Urinary bladder (tissue), 4 donors: ENCODE data around the gene RCC1. TPM values are rescaled to one million over a fixed set of nuclear protein-coding genes. Genes with fewer than 3 reads are reported as not detected.
"Not testable (repeated sequence)": the region's sequence is repeated elsewhere in the genome, so short reads cannot be mapped to it uniquely, and the experiment has no call there.

Experiments used
- DNase-seq: peaks from one replicate; pipeline ENCODE4 v3.0.0-alpha.2; 2015; ENCODE audit errors: extremely low spot score
- H3K27ac ChIP-seq: one replicate; pipeline ENCODE4 v1.5.1; 2013; ENCODE audit warnings: low read depth, mild to moderate bottlenecking, moderate library complexity
- H3K36me3 ChIP-seq: one replicate; pipeline ENCODE4 v1.6.1; 2013; ENCODE audit warnings: mild to moderate bottlenecking, moderate library complexity; ENCODE audit not compliant: insufficient read depth
- H3K4me1 ChIP-seq: one replicate; pipeline ENCODE4 v1.6.1; 2013; ENCODE audit warnings: mild to moderate bottlenecking, moderate library complexity; ENCODE audit not compliant: insufficient read depth
- H3K4me3 ChIP-seq: one replicate; pipeline ENCODE4 v1.5.1; 2013; ENCODE audit warnings: low read depth, low read length
- WGBS: extraction: QIAGEN DNeasy Blood & Tissue Kit; methylation state at CpG from one replicate; pipeline ENCODE4 v1.1.7; 2013; 5-methylcytosine and 5-hydroxymethylcytosine counted together
- polyA plus RNA-seq: library from polyadenylated mRNA; stranded (reverse); fragments of 200-250 nt; gene quantifications from one replicate; pipeline ENCODE4 v1.2.3, GENCODE V29; 2013
- small RNA-seq: library from RNA; depleted of rRNA; stranded (forward); fragments of <200 nt; gene quantifications from one replicate; pipeline ENCODE3, GENCODE V24; 2014
- total RNA-seq: library from RNA; depleted of rRNA; stranded (reverse); fragments of >200 nt; gene quantifications from one replicate; pipeline ENCODE4 v1.2.3, GENCODE V29; 2014
- donor health status: healthy with polysubstance abuse.
- donor health status: healthy.

The RCC1 gene
- total and polyA plus RNA-seq, 2 donors: 17.2 to 20.4 TPM

- Histone ChIP-seq H3K36me3 (peaks cover 4% of the 10 kb centered on the region), H3K4me1 (no peaks in the 10 kb centered on the region), H3K27ac (no peak overlapping the region), H3K4me3 (no peak overlapping the region)
- DNase-seq: no peak
- WGBS: 67% methylated on average over 6 of the region's 6 CpGs
These were observed 72.1 kb downstream of the RCC1 start for GRCh38 chr1:28577738-28578536.

- DNase-seq: no peak
- Histone ChIP-seq H3K36me3 (peaks cover 4% of the 10 kb centered on the region), H3K4me3 (no peak overlapping the region), H3K27ac (no peak overlapping the region), H3K4me1 (no peaks in the 10 kb centered on the region)
- 74% methylated on average over 6 of the region's 6 CpGs for WGBS
These were observed 72.9 kb downstream of the RCC1 start for GRCh38 chr1:28578696-28579218.

- WGBS: 77% methylated on average over 1 of the region's 1 CpG
- no peak overlapping the region for H3K27ac ChIP-seq
- DNase-seq: no peak
- no peak overlapping the region for H3K4me3 ChIP-seq
- H3K4me1 ChIP-seq: no peaks in the 10 kb centered on the region
- peaks cover 4% of the 10 kb centered on the region for H3K36me3 ChIP-seq
These were observed 73.6 kb downstream of the RCC1 start for GRCh38 chr1:28579401-28579800.

- no peak for DNase-seq
These were observed 75.1 kb downstream of the RCC1 start for GRCh38 chr1:28580722-28581530.

GRCh38 chr1:28581531-28582247 lies 75.8 kb downstream of the RCC1 start:
- under 1% methylated on average over 75 of the region's 75 CpGs for WGBS

More at GRCh38 chr1:28580722-28581530, 75.1 kb downstream of the RCC1 start:
- no peaks in the 10 kb centered on the region for H3K4me1 ChIP-seq
- H3K36me3 ChIP-seq: peaks cover 4% of the 10 kb centered on the region
- peak overlapping the region; percentile 93 for H3K27ac ChIP-seq
- WGBS: under 1% methylated on average over 26 of the region's 26 CpGs
- peak overlapping the region; percentile 98 for H3K4me3 ChIP-seq

GRCh38 chr1:28582248-28582615 lies 76.4 kb downstream of the RCC1 start:
- WGBS: under 1% methylated on average over 10 of the region's 10 CpGs
- H3K36me3 ChIP-seq: peaks cover 4% of the 10 kb centered on the region
- DNase-seq: no peak
- no peaks in the 10 kb centered on the region for H3K4me1 ChIP-seq
- H3K4me3 ChIP-seq: peak overlapping the region; percentile 98
- H3K27ac ChIP-seq: peak overlapping the region; percentile 91

More at GRCh38 chr1:28581531-28582247, 75.8 kb downstream of the RCC1 start:
- H3K27ac ChIP-seq: peak overlapping the region; percentile 93
- H3K36me3 ChIP-seq: peaks cover 4% of the 10 kb centered on the region
- peak; percentile 89 for DNase-seq
- peak overlapping the region; percentile 98 for H3K4me3 ChIP-seq
- H3K4me1 ChIP-seq: no peaks in the 10 kb centered on the region

- not testable (repeated sequence) for H3K4me3 ChIP-seq, H3K4me1 ChIP-seq, H3K27ac ChIP-seq, H3K36me3 ChIP-seq, DNase-seq
- 92% methylated on average over 19 of the region's 19 CpGs for WGBS
These were observed 80.9 kb downstream of the RCC1 start for GRCh38 chr1:28586585-28587391.

Small RNAs within 50 kb of the gene (small RNA-seq; reads per million reads assigned to genes)
- gene RNU6ATAC27P (not detected), gene SNORA16A (not detected), gene SNORA44 (not detected), gene SNORA61 (not detected), gene SNORA73A (not detected), gene SNORA73B (23.8 reads per million, percentile 95 among the genes with 10 or more reads in this experiment), gene SNORD99 (6,521 reads per million, percentile 100 among the genes with 10 or more reads in this experiment)

Other genes starting within 250 kb of the RCC1 start
- 3.1 TPM for gene SESN2, start 246.5 kb upstream of the RCC1 start, total RNA-seq
- gene SESN2, start 246.5 kb upstream of the RCC1 start, polyA plus RNA-seq: 9.9 TPM
- 12.5 TPM for gene MED18, start 177.0 kb upstream of the RCC1 start, total RNA-seq
- 13.6 TPM for gene MED18, start 177.0 kb upstream of the RCC1 start, polyA plus RNA-seq
- 20.2 TPM for gene PHACTR4, start 136.3 kb upstream of the RCC1 start, total RNA-seq
- gene PHACTR4, start 136.3 kb upstream of the RCC1 start, polyA plus RNA-seq: 20.2 TPM
- gene TRNAU1AP, start 47.0 kb downstream of the RCC1 start, total RNA-seq: 35.7 TPM
- gene TRNAU1AP, start 47.0 kb downstream of the RCC1 start, polyA plus RNA-seq: 21.8 TPM
- gene RAB42, start 86.2 kb downstream of the RCC1 start, total RNA-seq: 6.1 TPM
- gene RAB42, start 86.2 kb downstream of the RCC1 start, polyA plus RNA-seq: 2.5 TPM
- gene TAF12, start 137.0 kb downstream of the RCC1 start, total RNA-seq: 25.6 TPM
- 23.8 TPM for gene TAF12, start 137.0 kb downstream of the RCC1 start, polyA plus RNA-seq
- gene RNU11, start 142.6 kb downstream of the RCC1 start, total RNA-seq: not detected
- not detected for gene RNU11, start 142.6 kb downstream of the RCC1 start, polyA plus RNA-seq
- 8.7 TPM for gene GMEB1, start 162.7 kb downstream of the RCC1 start, total RNA-seq
- 7.4 TPM for gene GMEB1, start 162.7 kb downstream of the RCC1 start, polyA plus RNA-seq
- gene YTHDF2, start 230.9 kb downstream of the RCC1 start, total RNA-seq: 54.9 TPM
- 33.6 TPM for gene YTHDF2, start 230.9 kb downstream of the RCC1 start, polyA plus RNA-seq